Measurements from ENCODE around the gene VWA5B1.

VWA5B1 gene

DNA sequence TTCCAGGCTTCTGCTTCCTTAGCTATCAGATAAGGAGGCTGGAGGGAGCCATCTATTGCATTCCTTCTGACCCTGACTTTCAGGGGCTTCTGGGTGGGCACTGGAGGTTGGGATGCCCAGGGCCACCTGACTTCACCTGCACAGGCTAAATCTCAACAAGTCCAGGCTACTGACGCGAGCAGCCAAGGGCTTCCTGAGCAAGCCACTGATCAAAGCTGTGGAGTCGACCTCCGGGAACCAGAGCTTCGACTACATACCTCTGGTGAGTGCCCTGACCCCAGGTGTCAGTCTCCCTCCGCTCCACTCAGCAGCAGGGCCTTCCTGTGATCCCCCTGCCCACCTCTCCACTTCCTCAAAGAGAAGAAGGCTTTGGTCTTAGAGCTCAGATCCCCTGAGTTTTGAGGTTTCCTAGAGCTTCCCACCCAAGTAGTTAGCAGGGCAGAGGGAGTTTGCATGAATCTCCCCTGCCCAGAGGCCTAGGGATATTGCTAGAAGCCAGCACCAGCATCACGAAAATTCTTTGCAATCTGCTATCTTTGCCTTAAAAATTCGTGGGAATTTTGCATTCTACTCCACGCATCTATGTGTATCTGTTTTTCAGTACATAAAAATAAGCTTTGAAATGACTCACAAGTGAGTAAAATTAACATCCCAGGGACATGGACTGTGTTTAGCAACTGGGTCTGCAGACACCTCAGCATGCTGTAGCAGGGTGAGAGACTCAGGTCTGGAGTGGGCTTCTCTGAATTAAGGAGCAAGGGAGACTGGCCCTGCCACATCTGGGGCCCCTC, 61.4 kb downstream of the VWA5B1 start:
- no peaks in the 10 kb centered on the region for H3K36me3 ChIP-seq (ENCODE audit: insufficient read depth, low read depth, low read length)
- H3K9ac ChIP-seq (ENCODE audit: low read depth, low read length): no peak overlapping the region
- H3K9me3 ChIP-seq (ENCODE audit: insufficient read depth, low read depth, low read length): no peaks in the 10 kb centered on the region
- no peak overlapping the region for H3K4me3 ChIP-seq (ENCODE audit: low read length)
- peaks cover 11% of the 10 kb centered on the region; the same call in 1 of the 2 replicates for H3K27me3 ChIP-seq (ENCODE audit: insufficient read depth, low read length)
- no peaks in the 10 kb centered on the region for H3K4me1 ChIP-seq (ENCODE audit: insufficient read depth, low read length)
- no peak overlapping the region for H3K27ac ChIP-seq (ENCODE audit: low read length)

DNA sequence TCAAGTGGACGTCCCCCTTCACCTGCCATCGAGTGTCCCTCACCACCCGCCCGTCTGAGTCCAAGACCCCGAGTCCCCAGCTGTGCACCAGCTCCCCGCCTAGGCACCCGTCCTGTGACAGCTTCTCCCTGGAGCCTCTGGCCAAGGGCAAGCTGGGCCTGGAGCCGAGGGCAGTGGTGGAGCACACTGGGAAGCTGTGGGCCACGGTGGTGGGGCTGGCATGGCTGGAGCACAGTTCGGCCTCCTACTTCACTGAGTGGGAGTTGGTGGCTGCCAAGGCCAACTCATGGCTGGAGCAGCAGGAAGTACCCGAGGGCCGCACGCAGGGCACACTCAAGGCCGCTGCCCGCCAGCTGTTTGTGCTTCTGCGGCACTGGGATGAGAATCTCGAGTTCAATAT, 63.2 kb downstream of the VWA5B1 start:
- Histone ChIP-seq H3K4me3 (ENCODE audit: low read length) (no peak overlapping the region), H3K4me1 (ENCODE audit: insufficient read depth, low read length) (no peaks in the 10 kb centered on the region), H3K27ac (ENCODE audit: low read length) (no peak overlapping the region), H3K36me3 (ENCODE audit: insufficient read depth, low read depth, low read length) (no peaks in the 10 kb centered on the region), H3K9ac (ENCODE audit: low read depth, low read length) (no peak overlapping the region), H3K27me3 (ENCODE audit: insufficient read depth, low read length) (peaks cover 23% of the 10 kb centered on the region), H3K9me3 (ENCODE audit: insufficient read depth, low read depth, low read length) (no peaks in the 10 kb centered on the region)

DNA sequence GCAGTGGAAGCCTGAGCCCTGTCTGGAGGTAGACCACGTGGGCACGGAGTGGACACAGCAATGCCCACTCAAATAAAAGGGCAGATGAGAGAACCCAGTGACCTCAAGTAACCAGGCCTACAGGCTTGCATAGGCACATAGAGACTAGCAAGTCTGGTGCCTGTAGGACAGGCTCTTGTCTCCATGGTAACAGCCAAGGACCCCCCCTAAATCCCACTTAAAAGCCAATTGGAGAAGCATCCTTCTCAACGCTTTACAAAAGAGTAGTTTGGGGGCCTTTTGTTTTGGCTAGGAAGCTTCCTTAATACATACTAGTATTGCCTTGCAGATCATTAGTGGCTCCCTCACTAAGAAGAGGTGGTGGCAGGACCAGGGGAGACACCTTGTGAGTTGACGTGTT, 63.9 kb downstream of the VWA5B1 start:
- Histone ChIP-seq H3K27ac (ENCODE audit: low read length) (no peak overlapping the region), H3K9me3 (ENCODE audit: insufficient read depth, low read depth, low read length) (no peaks in the 10 kb centered on the region), H3K27me3 (ENCODE audit: insufficient read depth, low read length) (peaks cover 30% of the 10 kb centered on the region), H3K4me3 (ENCODE audit: low read length) (no peak overlapping the region), H3K4me1 (ENCODE audit: insufficient read depth, low read length) (no peaks in the 10 kb centered on the region), H3K9ac (ENCODE audit: low read depth, low read length) (no peak overlapping the region; the same call in 1 of the 2 replicates), H3K36me3 (ENCODE audit: insufficient read depth, low read depth, low read length) (no peaks in the 10 kb centered on the region)

GRCh38 chr1:20355101-20355827, 64.6 kb downstream of the VWA5B1 start:
- H3K36me3 ChIP-seq (ENCODE audit: insufficient read depth, low read depth, low read length): no peaks in the 10 kb centered on the region
- H3K4me3 ChIP-seq (ENCODE audit: low read length): no peak overlapping the region
- H3K27me3 ChIP-seq (ENCODE audit: insufficient read depth, low read length): peaks cover 36% of the 10 kb centered on the region
- no peak overlapping the region for H3K27ac ChIP-seq (ENCODE audit: low read length)
- H3K9ac ChIP-seq (ENCODE audit: low read depth, low read length): no peak overlapping the region
- H3K4me1 ChIP-seq (ENCODE audit: insufficient read depth, low read length): no peaks in the 10 kb centered on the region
- H3K9me3 ChIP-seq (ENCODE audit: insufficient read depth, low read depth, low read length): no peaks in the 10 kb centered on the region

DNA sequence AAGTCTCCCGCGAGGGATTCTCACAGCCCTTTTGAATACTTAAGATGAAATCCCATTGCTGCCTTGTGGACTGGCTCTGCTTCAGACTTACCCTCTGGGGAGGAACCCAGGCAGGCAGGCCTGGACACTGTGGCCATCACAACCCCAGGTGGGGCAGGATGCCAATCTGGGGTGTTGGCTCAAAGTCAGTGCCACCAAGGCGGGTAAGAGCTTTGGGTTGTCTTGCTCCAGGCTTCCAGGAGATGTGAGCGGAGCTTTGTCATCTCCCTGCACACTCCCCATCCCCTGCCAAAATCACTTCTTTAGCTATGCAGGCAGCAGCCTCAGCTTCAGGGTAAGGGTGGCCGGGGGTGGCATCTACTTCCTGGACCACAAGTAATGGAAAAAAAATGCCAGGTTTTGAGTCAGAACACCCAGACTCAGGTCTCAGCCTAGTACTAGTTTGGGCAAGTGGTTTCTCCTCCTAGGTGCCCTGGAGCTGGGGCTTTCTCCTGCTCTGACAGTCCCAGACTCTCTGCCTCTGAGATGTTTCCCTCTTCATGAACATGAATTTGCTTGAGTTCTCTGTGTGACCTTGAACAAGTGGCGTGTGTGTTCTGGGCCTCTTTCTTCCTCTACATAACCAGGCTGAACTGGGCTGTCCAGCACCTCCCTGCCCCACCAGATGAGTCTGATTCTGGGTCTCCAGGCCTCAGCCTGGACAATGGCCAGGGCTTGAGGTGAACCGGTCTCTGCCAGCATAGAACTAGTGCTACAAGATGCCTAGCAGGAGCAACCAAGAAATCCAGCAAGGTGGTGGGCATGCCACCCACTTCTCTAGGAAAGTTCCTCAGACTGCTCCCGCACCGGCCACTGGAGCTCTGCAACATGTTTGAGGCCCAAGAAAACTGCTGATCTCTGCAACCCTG, 65.4 kb downstream of the VWA5B1 start:
- Histone ChIP-seq H3K36me3 (ENCODE audit: insufficient read depth, low read depth, low read length) (no peaks in the 10 kb centered on the region), H3K27ac (ENCODE audit: low read length) (no peak overlapping the region), H3K4me1 (ENCODE audit: insufficient read depth, low read length) (no peaks in the 10 kb centered on the region), H3K4me3 (ENCODE audit: low read length) (no peak overlapping the region), H3K9me3 (ENCODE audit: insufficient read depth, low read depth, low read length) (no peaks in the 10 kb centered on the region), H3K9ac (ENCODE audit: low read depth, low read length) (no peak overlapping the region), H3K27me3 (ENCODE audit: insufficient read depth, low read length) (peaks cover 44% of the 10 kb centered on the region)

- Histone ChIP-seq H3K9ac (ENCODE audit: low read depth, low read length) (no peak overlapping the region), H3K4me1 (ENCODE audit: insufficient read depth, low read length) (no peaks in the 10 kb centered on the region), H3K4me3 (ENCODE audit: low read length) (no peak overlapping the region), H3K36me3 (ENCODE audit: insufficient read depth, low read depth, low read length) (no peaks in the 10 kb centered on the region), H3K27me3 (ENCODE audit: insufficient read depth, low read length) (peaks cover 52% of the 10 kb centered on the region), H3K9me3 (ENCODE audit: insufficient read depth, low read depth, low read length) (no peaks in the 10 kb centered on the region), H3K27ac (ENCODE audit: low read length) (no peak overlapping the region)
These were observed 66.3 kb downstream of the VWA5B1 start for GRCh38 chr1:20356850-20357459.

DNA sequence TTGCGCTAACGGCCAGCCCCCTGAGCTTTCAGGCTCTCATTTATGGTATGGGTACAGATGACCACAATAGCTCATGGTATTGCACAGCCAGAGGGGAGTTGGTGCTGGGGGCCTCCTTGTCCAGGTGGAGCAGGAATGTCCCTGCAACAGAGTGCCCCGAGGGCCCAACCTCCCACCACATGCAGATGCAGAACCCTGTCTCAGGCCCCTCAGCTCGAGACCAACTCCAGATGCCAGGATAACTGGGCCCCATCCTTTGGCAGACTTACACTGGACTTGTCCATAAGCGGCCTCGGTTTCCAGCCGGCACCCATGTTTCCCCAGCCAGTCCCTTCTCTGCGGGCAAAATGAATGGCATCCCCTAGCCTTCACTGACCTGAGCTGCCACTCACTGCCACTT, 67.1 kb downstream of the VWA5B1 start:
- no peaks in the 10 kb centered on the region for H3K9me3 ChIP-seq (ENCODE audit: insufficient read depth, low read depth, low read length)
- H3K27ac ChIP-seq (ENCODE audit: low read length): no peak overlapping the region
- H3K4me3 ChIP-seq (ENCODE audit: low read length): no peak overlapping the region
- H3K9ac ChIP-seq (ENCODE audit: low read depth, low read length): no peak overlapping the region
- H3K4me1 ChIP-seq (ENCODE audit: insufficient read depth, low read length): no peaks in the 10 kb centered on the region
- peaks cover 58% of the 10 kb centered on the region for H3K27me3 ChIP-seq (ENCODE audit: insufficient read depth, low read length)
- H3K36me3 ChIP-seq (ENCODE audit: insufficient read depth, low read depth, low read length): no peaks in the 10 kb centered on the region

DNA sequence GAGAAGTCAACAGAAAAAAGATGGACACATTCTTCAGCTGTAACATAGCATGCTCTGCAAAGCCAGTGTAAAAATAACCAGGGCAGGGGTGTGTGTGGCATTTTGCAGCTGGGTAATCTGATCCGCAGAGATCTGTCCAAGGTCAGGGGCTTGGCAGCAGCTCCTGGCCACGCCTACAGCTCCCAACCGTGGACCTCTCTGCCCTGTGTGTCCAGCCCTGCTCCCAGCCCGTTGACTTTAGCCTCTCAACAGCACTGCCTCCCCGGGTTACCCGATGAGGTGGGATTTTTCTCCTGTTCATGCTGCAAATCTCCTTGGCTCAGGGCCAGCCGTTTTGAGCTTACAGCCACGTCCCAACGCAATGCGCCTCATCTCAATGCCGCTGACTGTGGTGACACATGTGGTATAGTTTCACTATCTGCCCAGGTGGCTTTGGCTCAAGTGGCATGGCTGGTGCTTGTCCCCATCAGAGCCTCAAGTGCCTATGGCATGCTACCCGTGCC, 68.1 kb downstream of the VWA5B1 start:
- Histone ChIP-seq H3K4me3 (ENCODE audit: low read length) (no peak overlapping the region), H3K9ac (ENCODE audit: low read depth, low read length) (no peak overlapping the region), H3K27ac (ENCODE audit: low read length) (no peak overlapping the region), H3K27me3 (ENCODE audit: insufficient read depth, low read length) (peaks cover 64% of the 10 kb centered on the region), H3K9me3 (ENCODE audit: insufficient read depth, low read depth, low read length) (no peaks in the 10 kb centered on the region), H3K36me3 (ENCODE audit: insufficient read depth, low read depth, low read length) (no peaks in the 10 kb centered on the region), H3K4me1 (ENCODE audit: insufficient read depth, low read length) (no peaks in the 10 kb centered on the region)

DNA sequence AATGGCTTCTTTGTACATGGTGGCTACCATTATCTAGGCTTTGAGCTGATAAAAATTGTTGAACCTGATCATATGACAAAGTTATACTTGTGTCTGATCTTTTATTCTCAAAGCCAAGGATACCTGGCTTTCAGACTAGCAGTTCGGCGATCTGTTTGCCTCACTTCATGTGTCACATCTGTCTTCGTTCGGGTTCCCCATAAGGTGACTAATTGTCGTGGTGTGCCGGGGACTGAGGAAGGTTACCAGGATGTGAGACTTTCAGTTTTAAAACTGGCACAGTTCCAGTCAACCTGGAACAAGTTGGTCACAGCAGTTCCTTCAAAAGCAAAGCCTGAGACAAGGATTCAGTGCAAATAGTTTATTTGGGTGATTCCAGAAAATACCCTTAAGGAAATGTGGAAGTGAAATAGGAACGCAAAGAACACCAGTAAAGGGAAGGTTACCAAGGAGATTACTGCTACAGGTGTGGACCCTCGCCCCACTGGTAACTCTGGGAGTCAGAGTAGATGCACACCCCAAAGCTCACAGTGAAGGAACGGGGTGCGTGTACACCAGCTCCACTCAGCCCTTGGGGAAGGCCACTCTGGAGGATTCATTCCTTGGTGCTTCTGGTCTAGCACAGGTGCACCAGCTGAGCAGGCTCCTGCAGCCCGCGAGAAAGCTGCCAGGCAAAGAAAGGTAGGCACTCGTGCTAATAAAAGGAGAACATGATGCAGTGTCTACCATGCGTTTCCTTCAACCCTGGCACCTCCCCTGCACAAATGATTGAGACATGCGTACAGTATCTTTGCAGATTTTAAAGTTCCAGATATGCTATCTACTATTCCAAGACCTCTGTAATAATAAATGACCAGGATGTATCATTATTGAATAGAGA, 69.0 kb downstream of the VWA5B1 start:
- H3K27me3 ChIP-seq (ENCODE audit: insufficient read depth, low read length): peaks cover 73% of the 10 kb centered on the region
- H3K4me1 ChIP-seq (ENCODE audit: insufficient read depth, low read length): no peaks in the 10 kb centered on the region
- H3K4me3 ChIP-seq (ENCODE audit: low read length): no peak overlapping the region
- no peaks in the 10 kb centered on the region for H3K9me3 ChIP-seq (ENCODE audit: insufficient read depth, low read depth, low read length)
- H3K27ac ChIP-seq (ENCODE audit: low read length): no peak overlapping the region
- no peak overlapping the region for H3K9ac ChIP-seq (ENCODE audit: low read depth, low read length)
- H3K36me3 ChIP-seq (ENCODE audit: insufficient read depth, low read depth, low read length): no peaks in the 10 kb centered on the region

DNA sequence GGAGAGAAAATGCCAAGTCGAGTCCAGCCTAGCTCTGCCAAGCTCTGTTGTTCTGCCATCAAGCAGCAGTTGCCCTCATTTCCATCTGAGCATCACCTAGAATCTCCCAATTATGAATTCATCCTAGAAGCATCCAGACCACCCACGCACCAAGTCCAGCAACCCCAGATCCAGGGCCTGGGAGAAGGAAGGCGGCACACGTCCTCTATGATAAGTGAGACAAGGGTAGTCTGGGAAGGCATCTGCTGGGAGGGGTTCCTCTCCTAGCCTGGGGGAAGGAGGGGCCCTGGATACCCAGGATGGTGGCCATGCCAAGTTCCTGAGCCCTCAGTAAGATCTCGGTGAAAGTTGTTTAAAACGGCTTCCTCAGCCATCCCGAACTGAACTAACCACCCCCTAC, 70.7 kb downstream of the VWA5B1 start:
- Histone ChIP-seq H3K9ac (ENCODE audit: low read depth, low read length) (no peak overlapping the region), H3K27ac (ENCODE audit: low read length) (no peak overlapping the region), H3K4me1 (ENCODE audit: insufficient read depth, low read length) (no peaks in the 10 kb centered on the region), H3K4me3 (ENCODE audit: low read length) (no peak overlapping the region), H3K9me3 (ENCODE audit: insufficient read depth, low read depth, low read length) (no peaks in the 10 kb centered on the region), H3K27me3 (ENCODE audit: insufficient read depth, low read length) (peaks cover 85% of the 10 kb centered on the region), H3K36me3 (ENCODE audit: insufficient read depth, low read depth, low read length) (no peaks in the 10 kb centered on the region)
